GM18508 (cell line): ENCODE data around the gene TMEM187.

ENCODE experiments used
- ATAC-seq: cut with Tn5 transposase; IDR thresholded peaks from one replicate; pipeline ENCODE4 v1.9.1; 2021; ENCODE audit warnings: moderate number of reproducible peaks; ENCODE audit not compliant: insufficient read depth, unreplicated experiment

The TMEM187 gene

GRCh38 chrX:153953892-153954557 is 18.5 kb upstream of the TMEM187 start:
- ATAC-seq = no peak

GRCh38 chrX:153954558-153955227 is 17.9 kb upstream of the TMEM187 start:
- no peak for ATAC-seq

GRCh38 chrX:153955228-153955732 is 17.3 kb upstream of the TMEM187 start:
- no peak for ATAC-seq

DNA sequence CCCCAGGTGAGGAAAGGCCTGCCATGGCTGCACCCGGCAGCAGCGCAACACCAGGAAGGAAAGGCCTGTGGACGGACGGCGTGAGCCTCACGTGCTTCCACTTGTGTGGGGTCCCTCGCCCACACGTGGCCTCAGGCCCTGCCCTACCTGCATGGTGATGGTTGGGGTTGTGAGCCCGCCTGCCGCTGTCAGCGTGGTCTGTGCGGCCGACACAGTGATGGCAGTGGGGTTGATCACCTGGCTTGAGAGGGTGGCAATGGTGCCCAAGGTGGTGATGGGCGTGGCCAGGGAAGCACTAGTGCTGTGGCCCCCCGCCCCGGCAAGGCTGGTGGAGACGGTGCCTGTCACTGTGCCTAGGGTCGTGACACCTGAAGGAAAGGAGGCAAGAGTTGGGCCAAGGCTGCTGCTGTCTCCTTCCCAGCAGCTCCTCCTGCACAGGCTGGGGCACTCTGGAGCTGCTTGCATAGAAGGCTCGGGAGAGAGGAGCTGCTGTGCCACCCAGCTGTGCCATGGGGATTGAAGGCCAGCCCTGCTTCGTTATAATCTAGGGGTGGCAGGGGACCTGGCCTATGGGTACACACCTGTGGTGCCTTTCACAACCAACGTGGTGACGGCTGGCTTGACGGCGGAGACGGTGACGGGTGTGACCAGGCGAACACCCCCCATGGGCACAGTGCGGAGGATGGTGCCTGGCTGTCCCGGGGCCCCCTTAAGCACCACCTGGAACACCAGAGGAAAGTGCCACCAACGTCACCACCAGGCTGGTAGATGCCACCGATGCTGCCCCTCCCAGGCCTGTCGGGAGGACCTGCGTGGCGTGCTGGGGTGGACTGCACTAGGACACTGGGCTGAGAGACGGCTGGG is 16.3 kb upstream of the TMEM187 start:
- ATAC-seq = no peak

GRCh38 chrX:153957224-153957623 is 15.3 kb upstream of the TMEM187 start:
- ATAC-seq = no peak

- no peak for ATAC-seq
Observed at GRCh38 chrX:153958605-153959004, 13.9 kb upstream of the TMEM187 start.

- no peak for ATAC-seq
Observed at GRCh38 chrX:153959649-153960048, 12.9 kb upstream of the TMEM187 start.

GRCh38 chrX:153960077-153960476 is 12.5 kb upstream of the TMEM187 start:
- ATAC-seq = no peak

GRCh38 chrX:153960786-153961185 is 11.8 kb upstream of the TMEM187 start:
- no peak for ATAC-seq

DNA sequence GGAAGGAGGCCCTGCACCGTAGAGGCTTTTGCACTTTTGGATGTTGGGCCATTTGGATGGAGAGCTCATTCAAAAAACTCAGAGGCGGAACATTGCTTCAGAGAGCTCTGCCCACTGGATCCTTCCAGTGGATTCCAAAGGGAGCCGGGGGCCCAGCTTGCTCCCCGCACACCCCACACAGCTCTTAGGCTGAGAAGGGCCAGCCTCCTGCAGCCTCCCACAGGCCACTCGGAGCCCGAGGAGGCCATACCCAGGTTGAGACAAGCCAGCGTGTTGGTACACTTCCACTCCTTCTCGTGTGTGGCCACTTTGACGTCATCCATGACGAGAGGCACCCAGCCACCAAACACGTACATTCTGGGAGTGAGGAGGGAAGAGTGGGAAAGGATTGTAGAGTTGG is 11.3 kb upstream of the TMEM187 start:
- no peak for ATAC-seq

DNA sequence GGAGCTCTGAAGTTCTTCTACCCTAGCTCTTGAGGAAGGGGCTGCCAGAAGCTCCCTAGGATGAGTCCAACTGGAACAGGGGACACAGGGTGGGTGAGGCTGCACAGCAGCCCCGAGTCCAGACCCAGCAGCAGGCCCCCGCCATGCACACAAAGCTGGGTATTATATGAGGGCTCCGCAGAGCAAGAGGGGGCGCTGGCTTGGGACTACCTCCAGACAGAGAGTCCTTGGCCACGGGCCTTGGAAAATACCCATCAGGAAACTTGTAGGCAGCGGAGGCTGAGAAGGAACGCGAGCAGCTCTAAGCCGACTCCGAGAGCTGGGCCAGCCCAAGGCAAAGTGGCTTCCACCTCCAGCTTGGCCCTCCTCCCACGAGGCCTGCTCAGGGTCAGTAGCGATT is 9.0 kb upstream of the TMEM187 start:
- ATAC-seq = no peak

DNA sequence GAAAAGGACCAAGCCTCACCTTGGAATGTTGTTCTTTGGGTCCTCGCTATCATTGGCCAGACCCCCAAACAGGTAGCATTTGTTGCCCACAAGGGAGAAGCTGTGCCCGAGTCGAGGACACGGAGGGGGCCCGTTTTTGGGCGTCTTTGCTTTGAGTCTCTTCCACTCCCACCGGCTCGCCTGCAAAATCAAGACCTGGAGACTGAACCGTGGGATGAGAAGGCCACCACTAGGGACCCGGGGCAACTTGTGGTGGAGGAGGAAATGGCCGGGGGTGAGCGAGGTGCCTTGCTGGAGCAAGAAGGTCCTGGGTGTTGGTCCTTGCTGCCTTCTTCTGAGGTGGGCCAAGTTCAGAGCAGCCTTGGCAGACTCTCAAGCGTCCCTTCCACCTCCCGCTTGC is 8.4 kb upstream of the TMEM187 start:
- no peak for ATAC-seq

GRCh38 chrX:153965406-153965805 is 7.1 kb upstream of the TMEM187 start:
- ATAC-seq = no peak

DNA sequence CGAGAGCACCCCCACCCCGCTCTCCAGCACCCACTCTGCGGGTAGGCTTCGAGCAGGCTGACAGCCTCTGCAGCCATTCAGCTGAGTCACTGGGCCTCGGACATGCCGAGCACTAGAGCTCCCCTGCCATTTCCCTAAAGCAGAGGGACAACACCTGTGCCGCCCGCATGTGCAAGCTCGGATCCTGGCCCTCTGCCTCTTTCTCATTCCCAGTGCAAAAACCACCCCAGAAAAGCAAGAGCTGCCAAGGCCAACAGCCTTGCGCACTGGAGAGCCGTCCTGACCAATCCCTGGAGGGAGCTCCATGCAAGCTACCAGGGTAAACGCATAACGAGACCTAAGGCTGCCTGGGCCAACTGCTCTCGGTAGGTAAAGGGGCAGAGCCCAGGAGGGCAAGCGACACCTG is 6.3 kb upstream of the TMEM187 start:
- ATAC-seq = no peak

DNA sequence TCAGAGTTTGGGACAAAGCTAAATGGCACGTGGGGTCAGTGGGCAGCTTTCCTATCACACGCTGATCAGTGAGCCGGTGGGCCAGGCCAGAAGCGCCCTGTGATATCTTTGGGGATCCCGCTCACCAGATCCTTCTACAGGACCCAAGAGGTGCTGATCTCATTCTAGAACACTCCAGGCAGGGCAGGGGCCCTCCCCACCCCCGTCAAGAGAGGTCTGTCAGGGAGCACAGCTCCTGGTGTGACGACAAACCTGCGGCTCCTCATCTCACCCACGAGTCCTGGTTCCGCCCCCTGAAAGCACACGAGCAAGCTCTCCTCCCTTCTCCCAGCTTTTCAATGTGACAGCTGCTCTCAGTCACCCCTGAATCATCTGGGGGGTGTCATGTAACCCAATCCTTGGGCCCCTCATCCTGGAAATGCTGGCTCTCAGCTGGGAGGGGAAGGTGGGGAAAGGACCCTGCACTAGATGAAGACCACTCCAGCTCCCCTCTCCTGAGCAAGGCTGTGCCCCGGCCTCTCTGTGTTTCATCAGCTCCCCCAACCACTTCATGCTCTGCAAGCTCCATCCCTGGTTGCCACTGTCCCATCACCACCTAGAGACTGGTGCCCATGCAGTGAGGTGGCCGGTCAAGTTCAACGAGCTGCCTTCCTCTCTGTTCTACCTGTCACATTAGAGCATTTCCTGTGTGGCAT is 5.6 kb upstream of the TMEM187 start:
- no peak for ATAC-seq

DNA sequence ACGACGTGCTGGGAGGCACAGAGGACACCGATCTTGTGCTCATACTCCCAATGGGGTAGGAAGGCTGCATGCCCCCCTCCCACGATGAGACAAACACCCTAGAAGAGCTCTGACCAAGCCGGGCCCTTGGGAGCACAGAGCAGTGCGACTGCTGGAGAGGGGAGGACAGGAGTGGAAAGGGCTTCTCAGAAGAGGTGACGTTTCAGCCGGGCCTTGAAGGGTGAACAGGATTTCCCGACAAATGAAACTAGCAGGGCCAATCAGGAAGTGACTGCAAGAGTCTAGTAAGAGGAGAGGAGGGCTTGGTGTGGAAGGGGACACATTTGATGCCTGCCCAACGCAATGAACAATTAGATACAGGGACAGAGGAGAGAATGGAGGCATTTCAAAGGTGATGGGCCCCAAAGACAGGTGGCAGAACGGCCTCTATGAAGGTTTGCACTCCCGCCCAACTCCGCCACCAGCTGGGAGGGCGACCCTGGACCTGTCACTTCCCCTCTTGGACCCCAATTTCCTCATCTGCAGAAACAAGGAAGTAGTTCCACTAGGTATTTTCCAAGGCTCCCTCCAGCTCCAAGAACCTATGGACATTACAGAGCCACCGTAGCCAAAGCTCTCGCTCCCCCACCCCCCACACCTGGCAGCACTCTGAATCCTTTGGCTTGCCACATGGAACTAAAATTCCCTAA is 4.9 kb upstream of the TMEM187 start:
- ATAC-seq = no peak

DNA sequence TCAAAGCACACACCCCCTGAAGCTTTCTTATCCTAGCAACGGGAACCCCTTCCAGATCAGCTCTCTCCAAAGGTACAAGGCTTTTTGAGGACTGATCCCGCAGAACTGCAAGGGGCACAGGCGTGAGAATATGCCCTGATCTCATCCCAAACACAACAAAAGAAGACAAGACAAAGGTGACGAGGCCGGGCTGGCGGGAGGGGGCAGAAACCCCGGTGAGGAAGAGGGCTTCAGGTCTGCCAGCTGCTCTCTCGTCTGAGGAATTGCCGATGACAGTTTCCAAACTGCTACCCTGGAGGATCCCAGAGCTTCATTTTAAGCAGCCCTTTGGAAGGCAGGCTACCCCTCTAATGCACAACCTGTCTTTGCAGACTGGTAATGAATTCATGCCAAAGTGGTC is 4.3 kb upstream of the TMEM187 start:
- ATAC-seq = no peak

GRCh38 chrX:153968754-153969124 is 3.8 kb upstream of the TMEM187 start:
- ATAC-seq = no peak

- ATAC-seq = no peak
Observed at GRCh38 chrX:153969125-153969903, 3.2 kb upstream of the TMEM187 start.
